H1 (cell line): Measurements from ENCODE around the gene CPA2. TPM values are rescaled to one million over a fixed set of nuclear protein-coding genes. Genes with fewer than 3 reads are reported as not detected.

Experiments used
- CTCF ChIA-PET: fragments of 300-600 bp; sonication (Branson Sonifier 250); formaldehyde crosslinking; loops from one replicate; lab custom pipeline; 2021; ENCODE audit not compliant: partially characterized antibody; lab: Charles Lee
- POLR2A ChIA-PET: fragments of 300-600 bp; sonication (Branson Sonifier 250); formaldehyde crosslinking; loops from one replicate; lab custom pipeline; 2021; ENCODE audit warnings: inconsistent platforms; ENCODE audit not compliant: partially characterized antibody; lab: Charles Lee
- DNase-seq, 2 experiments: peaks; one replicate each; pipeline versions ENCODE4 v3.0.0 to v3.0.0-alpha.2; 2010 to 2022; ENCODE audit warnings: low spot score in 2 of 2, low read depth in 1 of 2, mixed read lengths in 1 of 2
- FAIRE-seq: peaks from 2 replicates; lab custom pipeline; 2011; peaks lifted over from hg19 to GRCh38; lab: Jason Lieb, UNC
- H2AFZ ChIP-seq: 2 replicates; pipeline ENCODE4 v1.8.1; 2012; ENCODE audit warnings: low read length, inconsistent platforms
- H2AK5ac ChIP-seq: 2 replicates; pipeline ENCODE4 v1.6.1; 2013; ENCODE audit warnings: low read depth, low read length
- H2BK120ac ChIP-seq: replicated peaks from 2 replicates; pipeline ENCODE3; 2013; ENCODE audit warnings: low read depth, low read length, inconsistent platforms
- H2BK12ac ChIP-seq: 2 replicates; pipeline ENCODE4 v1.6.1; 2013; ENCODE audit warnings: low read depth, low read length
- H2BK15ac ChIP-seq: 2 replicates; pipeline ENCODE4 v1.6.1; 2013; ENCODE audit warnings: low read length
- H2BK20ac ChIP-seq: 2 replicates; pipeline ENCODE4 v1.6.1; 2013; ENCODE audit warnings: low read length
- H2BK5ac ChIP-seq: 2 replicates; pipeline ENCODE4 v1.6.1; 2013; ENCODE audit warnings: low read depth, low read length
- H3K14ac ChIP-seq: 2 replicates; pipeline ENCODE4 v1.6.1; 2013; ENCODE audit warnings: inconsistent platforms; ENCODE audit not compliant: insufficient read length
- H3K18ac ChIP-seq: 2 replicates; pipeline ENCODE4 v1.6.1; 2013; ENCODE audit warnings: low read length; ENCODE audit errors: extremely low read depth
- H3K23ac ChIP-seq: 2 replicates; pipeline ENCODE4 v1.6.1; 2013; ENCODE audit warnings: inconsistent platforms; ENCODE audit not compliant: insufficient read length
- H3K23me2 ChIP-seq: 2 replicates; pipeline ENCODE4 v1.6.1; 2013; ENCODE audit warnings: low read depth, low read length
- H3K27ac ChIP-seq: 2 replicates; pipeline ENCODE4 v1.6.1; 2011; ENCODE audit warnings: low read depth, low read length, inconsistent platforms
- H3K27me3 ChIP-seq, 4 experiments: replicated peaks in 1 of 4; 1 replicate in 1 of 4; 2 replicates in 3 of 4; pipeline versions ENCODE4 v1.6.1 to v1.8.1; 2011 to 2013; ENCODE audit warnings: low read length in 3 of 4, mild to moderate bottlenecking in 3 of 4, inconsistent platforms in 2 of 4, mixed read lengths in 2 of 4, moderate library complexity in 1 of 4; ENCODE audit not compliant: control insufficient read depth in 3 of 4, insufficient read depth in 3 of 4; ENCODE audit errors: extremely low read depth in 1 of 4
- H3K36me3 ChIP-seq, 4 experiments: 2 replicates each; pipeline versions ENCODE4 v1.6.1 to v1.8.1; 2011 to 2013; ENCODE audit warnings: mild to moderate bottlenecking in 4 of 4, low read length in 3 of 4, moderate library complexity in 2 of 4, control low read depth in 1 of 4, inconsistent platforms in 1 of 4; ENCODE audit not compliant: insufficient read depth in 4 of 4, control insufficient read depth in 2 of 4
- H3K4ac ChIP-seq: replicated peaks from 2 replicates; pipeline ENCODE3; 2013; ENCODE audit warnings: low read length, low read depth, mixed read lengths, inconsistent platforms; ENCODE audit not compliant: insufficient read length
- H3K4me1 ChIP-seq, 4 experiments: replicated peaks in 1 of 4; 1 replicate in 1 of 4; 2 replicates in 3 of 4; pipeline versions ENCODE4 v1.6.1 to v1.8.1; 2011 to 2013; ENCODE audit warnings: low read length in 3 of 4, inconsistent platforms in 2 of 4, mixed read lengths in 1 of 4; ENCODE audit not compliant: insufficient read depth in 4 of 4, control insufficient read depth in 3 of 4
- H3K4me2 ChIP-seq, 2 experiments: 2 replicates each; pipeline versions ENCODE4 v1.6.1 to v1.8.1; 2011 to 2013; ENCODE audit warnings: low read depth in 2 of 2, low read length in 2 of 2, control low read depth in 1 of 2, inconsistent platforms in 1 of 2, mild to moderate bottlenecking in 1 of 2; ENCODE audit not compliant: insufficient read depth in 1 of 2
- H3K4me3 ChIP-seq, 4 experiments: fragments of 200-600, 300-600 bp in 1 of 4; sonication (generic), shearing (Covaris generic), sonication (Bioruptor Twin) in 1 of 4; 2 replicates each; pipeline versions ENCODE4 v1.5.1 to v1.8.1; 2011 to 2016; ENCODE audit warnings: low read length in 4 of 4, low read depth in 3 of 4, control low read depth in 2 of 4, inconsistent platforms in 2 of 4, mild to moderate bottlenecking in 2 of 4, mixed read lengths in 1 of 4, moderate library complexity in 1 of 4; ENCODE audit not compliant: insufficient read depth in 2 of 4; ENCODE audit errors: extremely low read depth in 1 of 4
- H3K56ac ChIP-seq: replicated peaks from 2 replicates; pipeline ENCODE3; 2013; ENCODE audit warnings: low read depth, mild to moderate bottlenecking, mixed read lengths, low read length, inconsistent platforms; ENCODE audit not compliant: insufficient read length
- H3K79me1 ChIP-seq: 2 replicates; pipeline ENCODE4 v1.6.1; 2013; ENCODE audit warnings: low read depth, low read length, control low read depth
- H3K79me2 ChIP-seq, 2 experiments: 2 replicates each; pipeline versions ENCODE4 v1.6.1 to v1.8.1; 2012 to 2013; ENCODE audit warnings: low read length in 2 of 2, mild to moderate bottlenecking in 2 of 2, inconsistent platforms in 1 of 2; ENCODE audit not compliant: insufficient read depth in 2 of 2, control insufficient read depth in 1 of 2
- H3K9ac ChIP-seq, 4 experiments: replicated peaks in 1 of 4; 1 replicate in 1 of 4; 2 replicates in 3 of 4; pipeline versions ENCODE4 v1.6.1 to v1.8.1; 2011 to 2013; ENCODE audit warnings: low read depth in 3 of 4, low read length in 3 of 4, control low read depth in 2 of 4, mild to moderate bottlenecking in 2 of 4, moderate library complexity in 2 of 4, inconsistent platforms in 1 of 4; ENCODE audit errors: extremely low read depth in 1 of 4
- H3K9me3 ChIP-seq, 2 experiments: 2 replicates each; pipeline versions ENCODE4 v1.6.1 to v1.8.1; 2012 to 2013; ENCODE audit warnings: mild to moderate bottlenecking in 2 of 2, moderate library complexity in 2 of 2, control low read depth in 1 of 2, inconsistent platforms in 1 of 2, low read depth in 1 of 2, low read length in 1 of 2, mixed read lengths in 1 of 2; ENCODE audit not compliant: insufficient read depth in 2 of 2
- H4K20me1 ChIP-seq, 2 experiments: replicated peaks in 1 of 2; 2 replicates each; pipeline versions ENCODE3 to v1.8.1; 2011 to 2013; ENCODE audit warnings: inconsistent platforms in 2 of 2, low read length in 2 of 2, mild to moderate bottlenecking in 1 of 2; ENCODE audit not compliant: insufficient read depth in 2 of 2, control insufficient read depth in 1 of 2
- H4K5ac ChIP-seq: 2 replicates; pipeline ENCODE4 v1.6.1; 2013; ENCODE audit warnings: low read length, low read depth, mixed read lengths, inconsistent platforms; ENCODE audit not compliant: insufficient read length
- H4K8ac ChIP-seq: 2 replicates; pipeline ENCODE4 v1.8.0; 2013; ENCODE audit warnings: mild to moderate bottlenecking, moderate library complexity, low read length, inconsistent platforms; ENCODE audit not compliant: insufficient read depth; ENCODE audit errors: extremely low read depth
- H4K91ac ChIP-seq: replicated peaks from 2 replicates; pipeline ENCODE3; 2013; ENCODE audit warnings: low read length, mixed read lengths, inconsistent platforms; ENCODE audit not compliant: insufficient read length
- CREB1 ChIP-seq: IDR thresholded peaks from 2 replicates; pipeline ENCODE4 v1.6.1; 2012; ENCODE audit warnings: inconsistent platforms
- GABPA ChIP-seq: IDR thresholded peaks from 2 replicates; pipeline ENCODE4 v1.6.1; 2011; ENCODE audit warnings: mild to moderate bottlenecking, low read length, moderate library complexity, borderline replicate concordance; ENCODE audit not compliant: insufficient read depth
- JUN ChIP-seq: IDR thresholded peaks from 2 replicates; pipeline ENCODE4 v1.6.1; 2011; ENCODE audit warnings: low read depth, mild to moderate bottlenecking, improper control_type of control experiment, low read length
- KDM4A ChIP-seq: IDR thresholded peaks from one replicate; pipeline ENCODE4 v1.7.1; 2012; ENCODE audit warnings: low read depth, mild to moderate bottlenecking, moderate library complexity, low read length, inconsistent platforms; ENCODE audit not compliant: severe bottlenecking
- POLR2AphosphoS5 ChIP-seq: IDR thresholded peaks from 2 replicates; pipeline ENCODE4 v1.6.1; 2011; ENCODE audit warnings: low read depth, low read length
- RAD21 ChIP-seq, 2 experiments: IDR thresholded peaks in 1 of 2; conservative IDR thresholded peaks in 1 of 2; 2 replicates each; pipeline ENCODE4 v1.6.1; 2011; ENCODE audit warnings: low read depth in 2 of 2, low read length in 2 of 2, improper control_type of control experiment in 1 of 2, inconsistent platforms in 1 of 2, mild to moderate bottlenecking in 1 of 2, moderate library complexity in 1 of 2
- RNF2 ChIP-seq: fragments of 200-900, 300-1000 bp; sonication (generic); IDR thresholded peaks from 2 replicates; pipeline ENCODE4 v1.7.1; 2016; ENCODE audit warnings: borderline replicate concordance, low read depth, mild to moderate bottlenecking, antibody characterized with exemption, low read length; ENCODE audit not compliant: poor library complexity, severe bottlenecking; ENCODE audit errors: missing control alignments
- TBP ChIP-seq: IDR thresholded peaks from 2 replicates; pipeline ENCODE4 v1.6.1; 2011; ENCODE audit warnings: low read depth, low read length, improper control_type of control experiment
- ZNF274 ChIP-seq: IDR thresholded peaks from 2 replicates; pipeline ENCODE4 v1.7.0; 2012; ENCODE audit warnings: low read length, borderline replicate concordance; ENCODE audit errors: extremely low read depth
- WGBS, 2 experiments: shearing (Covaris generic) in 1 of 2; methylation state at CpG; one replicate each; pipeline versions ENCODE4 v1.1.6 to v1.1.7; 2013 to 2015; ENCODE audit warnings: low lambda C conversion rate in 2 of 2, mixed read lengths in 2 of 2, inconsistent platforms in 1 of 2, low coverage in 1 of 2, missing lambda C conversion rate in 1 of 2; ENCODE audit not compliant: insufficient replicate concordance in 2 of 2, insufficient coverage in 1 of 2, insufficient read length in 1 of 2; ENCODE audit errors: extremely low coverage in 1 of 2, missing lambda C conversion rate in 1 of 2; 5-methylcytosine and 5-hydroxymethylcytosine counted together
- polyA plus RNA-seq, 7 experiments: library from polyadenylated mRNA; depleted of rRNA in 3 of 7; stranded (reverse) in 5 of 7; unstranded in 2 of 7; fragments of >200 nt in 5 of 7; fragments of 200-250 nt in 2 of 7; gene quantifications; 1 replicate in 5 of 7; 2 replicates in 1 of 7; 4 replicates in 1 of 7; pipeline versions ENCODE4 v1.2.1 to v1.2.3, GENCODE V29; 2011 to 2013; ENCODE audit warnings: missing spikeins in 2 of 7, mixed read lengths in 2 of 7
- total RNA-seq: library from RNA; stranded (reverse); fragmentation: NEBNext Ultra II Directional; extraction: Animal tissue kit (Norgen Biotek cat#: 25700); gene quantifications from 2 replicates; pipeline ENCODE4 v1.2.1, GENCODE V29; 2021
- TF ChIP-seq, protein P1 (sequence below): IDR thresholded peaks from 2 replicates; pipeline ENCODE4 v1.6.1; 2012; ENCODE audit warnings: inconsistent platforms

Gene CPA2
- total and polyA plus RNA-seq, 2 of the 8 experiments (the other 6 are each of a cell fraction or from before 2014, with no cell fraction given), result 0.21 TPM; not detected in 1

DNA sequence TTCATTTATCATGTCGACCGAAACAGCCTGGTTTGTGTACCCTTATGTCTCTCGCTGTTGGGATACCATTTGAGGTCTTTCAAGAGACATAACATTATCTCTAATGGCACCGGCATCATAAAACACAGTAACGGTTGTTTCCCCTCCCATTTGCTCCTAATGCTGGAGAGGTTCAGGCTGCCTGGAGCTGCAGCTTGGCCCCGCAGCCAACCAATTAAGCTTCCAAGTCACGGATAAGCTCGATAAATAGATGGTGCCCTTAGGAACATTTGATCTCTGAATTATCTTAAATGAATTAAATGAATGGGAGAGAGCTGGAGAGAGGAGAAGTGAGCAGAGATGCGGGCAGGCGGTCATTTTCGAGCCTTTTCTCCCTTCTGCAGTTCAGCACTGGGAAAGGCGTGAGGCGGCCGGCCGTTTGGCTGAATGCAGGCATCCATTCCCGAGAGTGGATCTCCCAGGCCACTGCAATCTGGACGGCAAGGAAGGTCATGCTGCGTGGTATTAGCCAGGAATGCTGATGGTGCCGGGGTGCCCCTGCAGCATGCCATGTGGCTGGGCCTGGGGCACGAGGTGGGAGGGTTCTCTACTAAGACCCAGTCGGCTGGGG lies 38.9 kb downstream of the CPA2 start:
- H3K36me3 ChIP-seq, result no peaks in the 10 kb centered on the region
- ChIA-PET CTCF (interaction anchor here (0.6 to 1.2 kb wide), 6 partner anchors 8 to 119 kb away, joined by 3 to 4 read pairs (median 3); no protein-coding TSS in a partner anchor), POLR2A (no interaction called here)
- no peak overlapping the region for H3K9ac ChIP-seq
- no peaks in the 10 kb centered on the region for H3K23me2 ChIP-seq
- H3K14ac ChIP-seq, result no peak overlapping the region
- FAIRE-seq (no peak), DNase-seq (no peak)
- 90% methylated on average over 17 of the region's 21 CpGs; no CpG with 5 or more reads in 1 of the 2 experiments for WGBS, 2 experiments
- H2BK20ac ChIP-seq, result no peak overlapping the region
- H3K18ac ChIP-seq, result no peak overlapping the region
- no peak overlapping the region for H2AK5ac ChIP-seq
- H2AFZ ChIP-seq, result no peak overlapping the region
- no peak overlapping the region for H3K4ac ChIP-seq
- no peak overlapping the region for H3K4me2 ChIP-seq
- H4K91ac ChIP-seq, result no peak overlapping the region
- no peak overlapping the region for H4K8ac ChIP-seq
- no peaks in the 10 kb centered on the region for H3K79me2 ChIP-seq
- no peak overlapping the region for H3K56ac ChIP-seq
- H4K20me1 ChIP-seq, result no peaks in the 10 kb centered on the region
- H3K79me1 ChIP-seq, result no peaks in the 10 kb centered on the region
- H3K27ac ChIP-seq, result no peak overlapping the region
- H2BK15ac ChIP-seq, result no peak overlapping the region
- no peaks in the 10 kb centered on the region for H3K9me3 ChIP-seq
- TF ChIP-seq KDM4A (no peak), RNF2 (no peak), TBP (no peak), POLR2AphosphoS5 (no peak), RAD21 (IDR thresholded peaks at IDR 0.05 in 1 of 2, conservative IDR thresholded peaks at IDR 0.05 in 1 of 2; ENCODE audit: low read depth in 2 of 2, low read length in 2 of 2) (no peak), JUN (no peak), CREB1 (no peak), ZNF274 (no peak), GABPA (no peak)
- TF ChIP-seq, protein P1, sequence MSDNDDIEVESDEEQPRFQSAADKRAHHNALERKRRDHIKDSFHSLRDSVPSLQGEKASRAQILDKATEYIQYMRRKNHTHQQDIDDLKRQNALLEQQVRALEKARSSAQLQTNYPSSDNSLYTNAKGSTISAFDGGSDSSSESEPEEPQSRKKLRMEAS, result no peak
- no peak overlapping the region for H2BK12ac ChIP-seq
- no peak overlapping the region for H3K23ac ChIP-seq
- H3K4me3 ChIP-seq, result no peak overlapping the region
- no peak overlapping the region for H2BK5ac ChIP-seq
- H3K4me1 ChIP-seq, result no peaks in the 10 kb centered on the region
- no peak overlapping the region for H2BK120ac ChIP-seq
- H3K27me3 ChIP-seq, result no peaks in the 10 kb centered on the region
- H4K5ac ChIP-seq, result no peak overlapping the region
